ENCODE data around the gene NPR2. TPM values are rescaled to one million over a fixed set of nuclear protein-coding genes. Genes with fewer than 3 reads are reported as not detected.

The NPR2 gene
- polyA plus RNA-seq, 3 donors, result 29.0 to 31.4 (median 29.5) TPM

GRCh38 chr9:35829084-35829763 is 37.8 kb downstream of the NPR2 start, which contains the start of gene TMEM8B:
TSS of gene TMEM8B (plus strand) at chr9:35829228. CDS start at chr9:35829448, 220 bp downstream.
- peak in 2 of 3 donors; percentile 89 to 91 for DNase-seq (ENCODE audit: low read depth in 3 of 3, low spot score in 2 of 3)

- no peak for DNase-seq (ENCODE audit: low read depth in 3 of 3, low spot score in 2 of 3)
Measured at GRCh38 chr9:35829764-35830096, 38.3 kb downstream of the NPR2 start.

- no peak for DNase-seq (ENCODE audit: low read depth in 3 of 3, low spot score in 2 of 3)
Measured at GRCh38 chr9:35831040-35831439, 39.6 kb downstream of the NPR2 start.

- no peak for DNase-seq (ENCODE audit: low read depth in 3 of 3, low spot score in 2 of 3)
Measured at GRCh38 chr9:35832814-35833213, 41.4 kb downstream of the NPR2 start.

DNA sequence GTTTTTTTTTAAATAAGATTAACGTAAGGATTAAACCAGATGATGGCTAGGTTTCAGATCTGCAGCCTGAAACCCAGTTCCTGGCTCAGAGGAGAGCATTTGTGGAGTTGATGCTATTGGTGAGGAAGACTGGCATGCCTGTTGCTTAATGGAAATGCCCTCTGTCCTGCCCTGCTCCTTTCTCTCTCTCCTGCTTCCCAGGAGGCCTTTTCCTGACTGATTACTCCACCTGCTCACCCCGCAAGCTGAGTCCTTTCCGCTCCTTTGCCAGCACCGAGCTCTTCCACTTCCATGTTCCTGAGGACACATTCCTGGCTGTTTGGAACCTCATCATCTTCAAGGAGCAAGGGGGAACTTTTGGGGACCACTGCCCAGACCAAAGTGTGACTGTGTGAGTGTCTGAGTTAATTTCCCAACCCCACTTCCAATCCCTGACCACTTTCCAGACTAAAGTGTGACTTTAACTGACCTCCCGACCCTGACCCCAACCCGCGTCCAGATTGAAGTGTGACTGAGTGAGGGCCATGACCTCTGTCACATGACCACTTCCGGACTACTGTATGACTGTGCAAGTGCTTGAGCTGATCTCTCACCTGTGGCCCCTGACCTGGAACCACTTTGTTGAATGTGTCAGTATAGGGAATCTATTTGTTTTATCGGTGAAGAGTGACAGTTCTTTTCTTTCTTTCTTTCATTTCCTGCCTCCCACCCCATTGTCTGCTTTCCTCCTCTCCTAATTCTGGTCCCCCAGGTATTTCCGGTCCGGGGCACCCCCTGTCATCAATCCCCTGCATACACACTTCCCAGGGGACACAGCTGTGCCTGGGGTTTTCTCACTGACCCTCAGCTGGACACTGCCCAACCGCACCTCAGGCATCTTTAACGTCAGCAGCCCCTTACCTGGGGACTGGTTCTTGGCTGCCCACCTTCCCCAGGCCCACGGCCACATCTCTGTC is 43.1 kb downstream of the NPR2 start:
- no peak for DNase-seq (ENCODE audit: low read depth in 3 of 3, low spot score in 2 of 3)

DNA sequence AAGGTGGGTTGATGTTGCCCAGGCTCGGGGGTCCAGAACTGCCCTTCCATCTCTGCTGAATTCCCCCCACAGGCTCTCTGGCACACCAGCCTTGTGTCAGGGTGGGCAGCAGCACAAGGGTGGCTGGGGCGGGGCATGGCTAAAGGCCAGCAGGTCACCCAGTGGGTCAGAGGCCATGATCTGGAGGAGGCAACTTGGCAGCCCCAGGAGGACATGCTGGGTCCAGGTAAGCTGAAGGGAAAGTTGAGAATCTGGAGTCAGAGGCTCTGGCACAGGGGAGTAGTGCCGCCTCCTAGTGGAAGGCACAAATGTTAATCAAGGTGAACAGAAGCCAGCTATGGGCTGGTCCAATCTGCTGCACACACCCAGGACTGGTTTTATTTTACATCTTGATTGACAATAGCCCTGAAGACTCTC is 43.8 kb downstream of the NPR2 start:
- DNase-seq (ENCODE audit: low read depth in 3 of 3, low spot score in 2 of 3), result no peak

GRCh38 chr9:35835766-35836165 is 44.4 kb downstream of the NPR2 start:
- no peak for DNase-seq (ENCODE audit: low read depth in 3 of 3, low spot score in 2 of 3)

DNA sequence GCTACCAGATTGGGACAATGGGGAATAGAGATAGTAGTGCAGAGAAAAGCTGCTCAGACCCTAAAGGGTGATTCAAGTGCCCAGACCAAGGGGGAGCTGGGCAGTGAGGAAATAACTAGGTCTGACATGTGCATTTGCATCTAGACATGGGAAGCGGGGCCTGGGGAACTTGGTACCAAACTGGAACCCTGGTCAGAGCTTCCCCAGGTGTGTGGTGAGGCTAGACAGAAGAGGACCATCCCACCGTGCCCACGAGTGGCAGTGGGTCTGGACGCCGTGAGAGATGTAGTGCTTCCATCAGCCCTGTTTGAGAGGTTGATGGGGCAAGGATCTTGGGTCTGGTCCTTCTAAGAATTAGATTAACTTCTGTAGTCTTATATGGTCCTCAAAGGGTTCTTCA is 45.2 kb downstream of the NPR2 start:
- no peak for DNase-seq (ENCODE audit: low read depth in 3 of 3, low spot score in 2 of 3)

DNA sequence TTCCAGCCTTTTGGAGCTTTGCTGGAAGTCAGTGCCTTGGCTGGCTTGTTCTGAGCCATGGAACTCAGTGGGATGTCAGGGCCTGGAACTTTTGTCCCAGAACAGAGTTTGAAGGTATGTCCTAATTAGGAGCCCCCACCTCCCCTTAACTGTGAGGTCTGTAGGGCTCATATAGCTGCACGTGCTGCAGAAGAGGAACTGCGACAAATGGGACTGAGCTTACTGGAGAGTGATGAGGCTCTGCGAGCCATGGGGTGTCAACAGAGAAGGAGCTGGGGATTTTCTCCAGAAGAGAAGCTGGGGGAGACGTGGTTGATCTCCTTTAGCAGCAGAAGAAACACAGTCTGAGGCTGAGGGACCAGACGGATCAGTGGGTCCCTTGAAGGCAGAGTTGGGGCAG is 48.5 kb downstream of the NPR2 start:
- DNase-seq (ENCODE audit: low read depth in 3 of 3, low spot score in 2 of 3), result no peak

- no peak for DNase-seq (ENCODE audit: low read depth in 3 of 3, low spot score in 2 of 3)
Measured at GRCh38 chr9:35840881-35841644, 49.7 kb downstream of the NPR2 start.

DNA sequence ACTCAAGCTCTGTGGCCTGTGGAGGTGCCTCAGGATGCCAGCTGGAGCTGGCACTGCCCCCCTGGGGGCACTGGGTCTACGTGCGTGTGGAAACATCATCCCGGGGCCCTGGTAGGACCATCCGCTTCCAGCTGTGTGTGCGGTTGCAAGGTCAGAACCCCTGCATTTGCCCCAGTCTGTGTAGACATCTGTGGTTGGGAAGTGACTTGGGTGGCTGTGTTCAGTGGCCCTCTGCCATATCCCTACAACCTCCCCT is 50.2 kb downstream of the NPR2 start:
- no peak for DNase-seq (ENCODE audit: low read depth in 3 of 3, low spot score in 2 of 3)

GRCh38 chr9:35842020-35842745 is 50.8 kb downstream of the NPR2 start:
- DNase-seq (ENCODE audit: low read depth in 3 of 3, low spot score in 2 of 3), result no peak

DNA sequence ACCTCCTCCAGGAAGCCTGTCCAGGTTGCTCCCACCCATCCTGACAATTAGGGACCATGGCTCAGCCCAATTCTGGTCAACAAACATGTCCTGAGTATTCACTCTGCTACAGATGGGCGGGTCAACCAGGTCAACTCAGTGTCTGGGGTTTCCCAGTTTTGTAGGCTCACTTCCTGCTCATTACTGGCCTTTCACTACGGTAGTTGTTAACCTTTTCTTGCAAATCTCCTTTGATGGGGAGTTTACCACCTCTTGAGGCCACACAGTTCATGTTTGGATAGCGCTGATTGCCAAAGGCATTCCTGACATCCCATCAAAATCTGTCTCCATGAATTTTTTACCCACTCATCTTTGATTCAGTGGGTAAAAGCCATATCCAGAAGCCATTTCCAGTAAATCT is 51.4 kb downstream of the NPR2 start:
- DNase-seq (ENCODE audit: low read depth in 3 of 3, low spot score in 2 of 3), result no peak

DNA sequence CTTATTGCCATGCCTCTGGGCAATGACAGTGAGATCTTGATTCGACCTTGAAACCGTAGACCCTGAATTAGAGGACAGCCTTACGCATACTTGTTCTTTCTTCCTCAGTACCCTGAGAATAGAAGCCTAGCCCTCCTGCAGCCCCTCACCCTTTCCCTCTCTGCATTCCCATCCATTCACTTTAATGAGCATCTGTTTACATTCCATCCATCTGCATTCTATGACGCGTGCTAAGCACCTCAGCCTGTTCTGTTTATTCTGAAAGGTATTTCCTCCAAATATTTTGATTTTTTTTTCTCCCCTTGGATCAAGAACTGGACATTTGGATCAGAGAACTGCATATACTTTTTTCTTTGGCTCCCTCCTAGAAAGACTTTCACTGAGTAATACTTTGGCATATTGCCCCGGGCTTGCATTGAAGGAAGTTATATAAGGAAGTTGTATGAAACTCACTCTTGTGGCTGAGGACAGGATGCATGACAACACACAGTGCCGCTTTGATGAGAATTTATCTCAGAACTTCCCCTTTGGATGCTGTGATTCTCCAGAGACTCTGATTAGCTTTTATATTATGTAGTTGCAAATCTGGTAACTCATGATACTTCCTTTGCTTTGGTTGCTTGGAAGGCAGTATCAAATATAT is 53.4 kb downstream of the NPR2 start:
- DNase-seq (ENCODE audit: low read depth in 3 of 3, low spot score in 2 of 3), result peak in 2 of 3 donors; percentile 34 to 36

- no peak for DNase-seq (ENCODE audit: low read depth in 3 of 3, low spot score in 2 of 3)
Measured at GRCh38 chr9:35845824-35846771, 54.7 kb downstream of the NPR2 start.

DNA sequence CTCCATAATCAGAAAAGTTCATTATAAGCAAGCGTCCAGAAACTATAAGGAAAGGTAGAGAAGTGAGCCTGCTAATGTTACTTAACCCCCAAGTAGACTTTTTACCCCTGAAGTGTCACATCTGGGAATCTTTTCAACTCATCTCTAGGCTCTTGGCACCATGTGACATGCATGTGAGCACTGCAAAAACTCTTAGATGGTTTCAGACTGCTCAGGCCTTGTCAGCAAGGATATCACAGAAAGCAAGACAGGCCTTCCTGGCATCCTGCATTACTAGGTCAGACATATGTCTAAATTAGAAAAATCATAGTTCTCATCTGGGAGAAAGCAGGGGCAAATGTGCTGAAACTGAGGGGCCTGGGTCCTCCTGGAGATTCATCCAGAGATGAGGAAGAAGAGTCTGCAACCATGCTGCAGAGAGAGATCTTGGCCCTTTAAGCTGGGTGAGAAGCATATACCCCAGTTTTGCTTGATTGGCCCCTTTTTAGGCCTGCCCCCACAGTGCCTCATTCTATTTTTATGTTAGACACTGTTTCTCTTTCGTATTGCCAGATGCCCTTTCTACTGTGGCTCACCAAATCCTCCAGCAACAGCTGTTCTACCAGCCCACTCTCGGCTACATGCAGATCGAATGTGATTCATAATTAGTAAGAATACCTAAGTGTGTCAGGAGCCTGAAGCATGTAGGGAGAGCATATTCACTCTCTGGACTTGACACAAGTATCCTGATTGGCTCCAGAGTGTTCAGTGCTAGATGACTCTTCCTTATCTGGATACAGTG is 56.6 kb downstream of the NPR2 start:
- no peak for DNase-seq (ENCODE audit: low read depth in 3 of 3, low spot score in 2 of 3)

DNA sequence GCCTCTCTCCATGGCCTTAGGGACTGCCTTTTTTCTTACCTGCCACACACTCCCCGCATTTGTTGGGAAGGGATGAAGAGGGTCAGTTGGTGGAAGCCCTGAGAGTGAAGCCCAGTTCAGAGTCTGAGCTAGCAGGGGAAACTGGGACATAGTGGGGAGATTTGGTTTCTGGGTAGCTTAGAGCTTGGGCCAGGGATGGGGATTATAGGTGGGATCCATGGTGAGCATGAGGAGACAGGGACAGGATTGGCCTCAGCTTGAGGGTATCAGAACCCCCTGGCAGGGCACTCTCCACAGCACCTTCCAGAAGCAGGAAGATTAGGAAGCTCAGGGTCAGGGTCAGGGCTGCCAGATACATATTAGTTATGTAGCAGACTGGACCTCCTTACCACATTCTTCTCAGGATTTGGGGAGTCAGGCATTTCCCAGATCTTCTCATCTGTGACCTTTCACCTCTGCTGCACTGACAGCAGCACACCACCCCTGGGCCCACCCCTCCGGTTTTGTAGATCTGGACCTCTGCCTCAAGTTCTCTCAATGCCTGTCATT is 61.0 kb downstream of the NPR2 start:
- DNase-seq (ENCODE audit: low read depth in 3 of 3, low spot score in 2 of 3), result no peak
